Suppressor macrophage (primary cell): Measurements from ENCODE around the gene CCNT2.
"Not testable (repeated sequence)": the region's sequence is repeated elsewhere in the genome, so short reads cannot be mapped to it uniquely, and the experiment has no call there.

Experiments
- DNase-seq, 4 experiments: peaks; one replicate each; pipeline ENCODE4 v3.0.0-alpha.2; 2020 to 2022

CCNT2 gene

GRCh38 chr2:134976074-134976702 lies 57.6 kb downstream of the CCNT2 start:
- DNase-seq, result no peak

GRCh38 chr2:134977104-134977503 lies 58.5 kb downstream of the CCNT2 start:
- not testable (repeated sequence) for DNase-seq

GRCh38 chr2:134979221-134979620 lies 60.6 kb downstream of the CCNT2 start:
- DNase-seq, result no peak

GRCh38 chr2:134980639-134981038 lies 62.0 kb downstream of the CCNT2 start:
- no peak for DNase-seq

- DNase-seq, result peak in 1 of 4 experiments; percentile 18
These were observed 64.0 kb downstream of the CCNT2 start for GRCh38 chr2:134982603-134983002.

GRCh38 chr2:134985061-134985460 lies 66.4 kb downstream of the CCNT2 start:
- no peak for DNase-seq

- peak in 2 of 4 experiments; percentile 34 to 51 for DNase-seq
These were observed 70.5 kb downstream of the CCNT2 start for GRCh38 chr2:134988994-134989605.

- DNase-seq, result no peak
These were observed 80.9 kb downstream of the CCNT2 start for GRCh38 chr2:134999521-134999920.

GRCh38 chr2:135002836-135003235 lies 84.2 kb downstream of the CCNT2 start:
- DNase-seq, result no peak

- DNase-seq, result peak; percentile 76 to 88 (median 82)
These were observed 85.6 kb downstream of the CCNT2 start for GRCh38 chr2:135004005-135004746.

GRCh38 chr2:135005753-135006152 lies 87.1 kb downstream of the CCNT2 start:
- DNase-seq, result no peak
